ENCODE data around the gene BCL11B.

BCL11B gene

GRCh38 chr14:99123208-99123870, 148.7 kb downstream of the BCL11B start:
- Histone ChIP-seq H3K4me1 (ENCODE audit: insufficient read depth, low read length, severe bottlenecking) (no peaks in the 10 kb centered on the region), H3K4me2 (ENCODE audit: low read length) (no peak overlapping the region), H3F3A (ENCODE audit: insufficient read depth, low read length) (no peaks in the 10 kb centered on the region), H3K79me2 (ENCODE audit: insufficient read depth, low read length) (no peaks in the 10 kb centered on the region), H3K9ac (ENCODE audit: low read length) (no peak overlapping the region), H4K20me1 (ENCODE audit: insufficient read depth, low read length) (no peaks in the 10 kb centered on the region), H2AFZ (ENCODE audit: low read length) (no peak overlapping the region), H3K9me3 (ENCODE audit: low read length) (no peaks in the 10 kb centered on the region), H3K9me2 (ENCODE audit: low read depth, low read length) (no peaks in the 10 kb centered on the region), H3K27me3 (ENCODE audit: insufficient read depth, low read length) (no peaks in the 10 kb centered on the region), H3K27ac (ENCODE audit: low read depth, low read length, poor library complexity, severe bottlenecking) (no peak overlapping the region), H3K4me3 (ENCODE audit: low read depth, low read length, poor library complexity, severe bottlenecking) (no peak overlapping the region), H3K36me3 (ENCODE audit: insufficient read depth, low read length) (no peaks in the 10 kb centered on the region)
- TF ChIP-seq CTCF (IDR thresholded peaks at IDR 0.05; ENCODE audit: low read length) (no peak), EZH2 (IDR thresholded peaks at IDR 0.05; ENCODE audit: borderline replicate concordance, low read length) (no peak)

GRCh38 chr14:99122521-99123125, 149.4 kb downstream of the BCL11B start:
- Histone ChIP-seq H3K4me3 (ENCODE audit: low read depth, low read length, poor library complexity, severe bottlenecking) (no peak overlapping the region), H3K27ac (ENCODE audit: low read depth, low read length, poor library complexity, severe bottlenecking) (no peak overlapping the region), H3F3A (ENCODE audit: insufficient read depth, low read length) (no peaks in the 10 kb centered on the region), H2AFZ (ENCODE audit: low read length) (no peak overlapping the region), H3K27me3 (ENCODE audit: insufficient read depth, low read length) (no peaks in the 10 kb centered on the region), H3K4me1 (ENCODE audit: insufficient read depth, low read length, severe bottlenecking) (no peaks in the 10 kb centered on the region), H3K9ac (ENCODE audit: low read length) (no peak overlapping the region), H3K4me2 (ENCODE audit: low read length) (no peak overlapping the region), H3K9me2 (ENCODE audit: low read depth, low read length) (no peaks in the 10 kb centered on the region), H3K36me3 (ENCODE audit: insufficient read depth, low read length) (no peaks in the 10 kb centered on the region), H3K9me3 (ENCODE audit: low read length) (no peaks in the 10 kb centered on the region), H4K20me1 (ENCODE audit: insufficient read depth, low read length) (no peaks in the 10 kb centered on the region), H3K79me2 (ENCODE audit: insufficient read depth, low read length) (no peaks in the 10 kb centered on the region)
- TF ChIP-seq EZH2 (IDR thresholded peaks at IDR 0.05; ENCODE audit: borderline replicate concordance, low read length) (no peak), CTCF (IDR thresholded peaks at IDR 0.05; ENCODE audit: low read length) (no peak)

DNA sequence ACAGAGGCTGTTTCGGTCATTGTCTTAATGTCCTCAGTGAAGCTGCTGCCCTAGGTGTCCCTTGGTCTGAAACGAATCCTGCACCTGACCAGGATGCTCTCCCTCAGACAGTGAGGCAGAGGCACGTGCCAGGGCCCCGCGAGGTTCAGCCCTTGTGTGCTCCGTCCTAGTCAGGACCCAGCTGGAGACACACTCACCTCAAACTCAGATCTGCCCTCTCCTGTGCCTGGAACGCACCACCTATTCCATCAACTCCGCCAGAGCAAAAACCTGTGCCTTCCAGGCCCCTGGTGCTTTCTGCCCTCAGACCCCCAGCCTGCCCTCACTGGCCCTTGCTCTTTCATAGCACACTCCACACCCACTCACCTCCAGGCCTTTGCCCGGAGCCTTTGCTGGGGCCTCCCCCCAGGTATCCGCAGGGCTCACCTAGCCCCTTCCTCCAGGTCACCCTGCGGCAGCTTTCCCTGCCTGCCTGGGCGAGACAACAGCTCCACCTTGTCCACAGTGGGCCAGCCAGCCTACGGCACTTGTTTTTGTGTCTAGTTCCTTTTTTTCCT, 150.6 kb downstream of the BCL11B start:
- Histone ChIP-seq H3K4me2 (ENCODE audit: low read length) (no peak overlapping the region), H3K27me3 (ENCODE audit: insufficient read depth, low read length) (no peaks in the 10 kb centered on the region), H3K79me2 (ENCODE audit: insufficient read depth, low read length) (no peaks in the 10 kb centered on the region), H3K27ac (ENCODE audit: low read depth, low read length, poor library complexity, severe bottlenecking) (no peak overlapping the region), H3K9me3 (ENCODE audit: low read length) (no peaks in the 10 kb centered on the region), H3K4me1 (ENCODE audit: insufficient read depth, low read length, severe bottlenecking) (no peaks in the 10 kb centered on the region), H4K20me1 (ENCODE audit: insufficient read depth, low read length) (no peaks in the 10 kb centered on the region), H3K9me2 (ENCODE audit: low read depth, low read length) (no peaks in the 10 kb centered on the region), H3K36me3 (ENCODE audit: insufficient read depth, low read length) (no peaks in the 10 kb centered on the region), H3K4me3 (ENCODE audit: low read depth, low read length, poor library complexity, severe bottlenecking) (no peak overlapping the region), H3K9ac (ENCODE audit: low read length) (no peak overlapping the region), H2AFZ (ENCODE audit: low read length) (no peak overlapping the region), H3F3A (ENCODE audit: insufficient read depth, low read length) (no peaks in the 10 kb centered on the region)
- TF ChIP-seq EZH2 (IDR thresholded peaks at IDR 0.05; ENCODE audit: borderline replicate concordance, low read length) = no peak
- no peak for TF ChIP-seq CTCF (IDR thresholded peaks at IDR 0.05; ENCODE audit: low read length)
